ENCODE measurements around the gene CFAP65. TPM values are rescaled to one million over a fixed set of nuclear protein-coding genes. Genes with fewer than 3 reads are reported as not detected.

Gene CFAP65
- total and polyA plus RNA-seq, 9 of the 15 experiments (the other 6 are each of a cell fraction or from before 2014, with no cell fraction given), result not detected

GRCh38 chr2:218964041-218964771, 77.1 kb downstream of the CFAP65 start (continued):
- no peak for TF ChIP-seq ZBTB40 (IDR thresholded peaks at IDR 0.05)
- no peak for TF ChIP-seq ZBTB40 (CRISPR knock-in tag; IDR thresholded peaks at IDR 0.05)

Data from K562 (cell line).